ENCODE data around the gene ACACB. TPM values are rescaled to one million over a fixed set of nuclear protein-coding genes. Genes with fewer than 3 reads are reported as not detected.

Gene ACACB
- total and polyA plus RNA-seq, 2 donors (not counting 3 experiments of a cell fraction or from before 2014, with no cell fraction given), result 1.3 to 5.7 TPM

GRCh38 chr12:109266106-109266879, 149.9 kb downstream of the ACACB start:
- Histone ChIP-seq H3K9ac (replicated peaks; ENCODE audit: extremely low read depth, insufficient read depth, low read length) (no peak overlapping the region), H3K4me1 (ENCODE audit: control insufficient read depth, extremely low read depth, insufficient read depth, low read length) (no peaks in the 10 kb centered on the region), H3K79me2 (ENCODE audit: control insufficient read depth, insufficient read depth, low read length) (no peaks in the 10 kb centered on the region), H2AFZ (ENCODE audit: low read depth, low read length) (no peak overlapping the region), H3K4me2 (ENCODE audit: insufficient read depth, low read length) (no peak overlapping the region), H3K9me3 (replicated peaks; ENCODE audit: control insufficient read depth, insufficient read depth, low read length) (no peaks in the 10 kb centered on the region), H3K4me3 (replicated peaks in 1 of 3; ENCODE audit: insufficient read depth in 1 of 3, low read depth in 1 of 3, low read length in 3 of 3) (no peak overlapping the region), H3K9me1 (replicated peaks; ENCODE audit: control insufficient read depth, extremely low read depth, insufficient read depth, low read length) (no peaks in the 10 kb centered on the region), H3K36me3 (ENCODE audit: control insufficient read depth in 2 of 2, extremely low read depth in 1 of 2, insufficient read depth in 2 of 2, low read length in 2 of 2) (no peaks in the 10 kb centered on the region), H3K27ac (ENCODE audit: insufficient read depth, low read depth, low read length) (no peak overlapping the region), H3K27me3 (ENCODE audit: control insufficient read depth in 2 of 2, insufficient read depth in 2 of 2, low read length in 2 of 2) (no peaks in the 10 kb centered on the region), H4K20me1 (replicated peaks; ENCODE audit: control insufficient read depth, extremely low read depth, insufficient read depth, low read length) (no peaks in the 10 kb centered on the region)
- dilution Hi-C loops (cut with MboI; ENCODE audit: extremely low pct_ligation_motif_present, low sequenced_read_pairs), result no loop called here
- intact Hi-C loops (cut with micrococcal nuclease), result no loop called here
- ChIA-PET POLR2A (no interaction called here), CTCF (interaction anchor here (1.4 to 6.8 kb wide), 4 partner anchors 19 to 154 kb away, joined by 3 to 190 read pairs (median 5); no protein-coding TSS in a partner anchor)
- FAIRE-seq, result no peak
- no peak for DNase-seq (ENCODE audit: low read depth, low spot score)
- BruUV-seq (replicated peaks), result no TSS peak
- TF ChIP-seq POLR2AphosphoS5 (IDR thresholded peaks at IDR 0.05; ENCODE audit: insufficient read depth, low read depth, low read length) (no peak), CTCF (IDR thresholded peaks at IDR 0.05; ENCODE audit: extremely low read depth in 1 of 2, insufficient read depth in 1 of 2, low read depth in 1 of 2, low read length in 2 of 2) (no peak), POLR2A (IDR thresholded peaks at IDR 0.05; ENCODE audit: low read depth, low read length) (no peak), MYC (IDR thresholded peaks at IDR 0.05; ENCODE audit: low read depth, low read length) (no peak), MAX (IDR thresholded peaks at IDR 0.05; ENCODE audit: insufficient read depth, insufficient read length) (no peak), FOS (IDR thresholded peaks at IDR 0.05; ENCODE audit: borderline replicate concordance, insufficient read depth, low read length) (no peak), EZH2 (IDR thresholded peaks at IDR 0.05; ENCODE audit: borderline replicate concordance, low read depth, low read length, severe bottlenecking) (no peak), GATA2 (IDR thresholded peaks at IDR 0.05; ENCODE audit: insufficient read depth, insufficient read length, low read depth, low read length) (no peak), JUN (IDR thresholded peaks at IDR 0.05; ENCODE audit: borderline replicate concordance, insufficient read depth, insufficient read length, low read depth) (no peak)

Measured in endothelial cell of umbilical vein (primary cell).